HG02642 (cell line): Measurements from ENCODE around the gene GSK3B.

Source experiments
- ATAC-seq: cut with Tn5 transposase; IDR thresholded peaks from one replicate; pipeline ENCODE4 v1.9.1; 2021; ENCODE audit warnings: mild to moderate bottlenecking; ENCODE audit not compliant: unreplicated experiment, poor library complexity

Gene GSK3B

DNA sequence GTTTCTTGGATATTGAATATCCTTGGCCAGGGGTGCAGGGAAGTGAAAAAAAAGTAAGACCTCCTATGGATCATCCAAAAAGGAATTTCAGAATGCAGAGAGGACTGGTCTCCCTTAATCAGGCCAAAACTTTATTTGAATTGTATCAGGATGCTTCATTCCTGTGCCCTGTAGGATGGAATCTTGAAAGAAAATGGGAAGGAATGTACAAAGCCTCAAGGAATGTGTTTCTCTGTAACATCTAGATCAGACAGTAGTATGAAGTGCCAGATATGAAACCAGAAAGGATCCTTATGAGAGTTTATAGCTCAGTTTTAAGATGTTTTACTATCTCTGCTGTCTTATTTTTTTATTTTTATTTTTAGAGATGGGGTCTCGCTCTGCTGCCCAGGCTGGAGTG is 6.5 kb upstream of the GSK3B start:
- ATAC-seq, result no peak

DNA sequence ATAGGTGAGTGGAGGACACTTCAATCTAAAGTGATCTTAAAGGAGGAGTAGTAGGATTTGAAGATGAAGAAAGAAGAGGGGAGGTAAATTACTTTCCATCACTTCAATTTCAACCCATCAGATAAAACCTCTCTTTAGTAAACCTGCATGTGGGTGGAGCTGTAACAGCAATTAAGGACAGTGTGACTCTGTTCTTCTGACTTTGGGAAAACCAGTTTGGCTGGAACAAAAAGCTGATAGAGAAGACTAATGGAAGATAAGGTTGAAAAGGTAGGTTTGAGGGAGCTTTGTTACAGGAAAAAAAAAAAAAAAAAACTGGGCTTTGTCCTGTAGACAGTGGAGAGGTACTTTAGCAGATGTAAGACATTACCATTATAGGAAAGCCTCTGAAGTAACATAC is 4.5 kb upstream of the GSK3B start:
- no peak for ATAC-seq

DNA sequence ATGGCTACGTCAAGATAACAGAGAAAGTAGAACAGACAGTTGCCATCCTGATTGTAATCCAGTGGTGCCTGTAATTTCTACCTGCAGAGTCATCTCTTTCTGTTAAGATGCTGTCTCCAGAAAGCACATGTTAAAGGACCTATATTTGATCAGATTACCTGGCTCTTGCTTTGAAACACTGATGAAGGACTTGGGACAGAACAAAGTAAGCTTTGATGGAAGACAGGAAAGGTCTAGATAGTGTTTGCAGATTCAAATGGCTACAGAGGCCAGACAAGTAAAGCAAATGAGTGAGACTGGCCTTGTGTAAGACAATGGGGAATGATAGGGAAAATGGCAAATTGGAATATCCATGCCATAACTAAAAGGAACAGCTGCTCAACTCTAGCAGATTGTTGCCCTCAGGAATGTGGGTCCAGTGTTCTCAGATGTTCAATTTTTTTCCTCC is 1.8 kb upstream of the GSK3B start:
- no peak for ATAC-seq

DNA sequence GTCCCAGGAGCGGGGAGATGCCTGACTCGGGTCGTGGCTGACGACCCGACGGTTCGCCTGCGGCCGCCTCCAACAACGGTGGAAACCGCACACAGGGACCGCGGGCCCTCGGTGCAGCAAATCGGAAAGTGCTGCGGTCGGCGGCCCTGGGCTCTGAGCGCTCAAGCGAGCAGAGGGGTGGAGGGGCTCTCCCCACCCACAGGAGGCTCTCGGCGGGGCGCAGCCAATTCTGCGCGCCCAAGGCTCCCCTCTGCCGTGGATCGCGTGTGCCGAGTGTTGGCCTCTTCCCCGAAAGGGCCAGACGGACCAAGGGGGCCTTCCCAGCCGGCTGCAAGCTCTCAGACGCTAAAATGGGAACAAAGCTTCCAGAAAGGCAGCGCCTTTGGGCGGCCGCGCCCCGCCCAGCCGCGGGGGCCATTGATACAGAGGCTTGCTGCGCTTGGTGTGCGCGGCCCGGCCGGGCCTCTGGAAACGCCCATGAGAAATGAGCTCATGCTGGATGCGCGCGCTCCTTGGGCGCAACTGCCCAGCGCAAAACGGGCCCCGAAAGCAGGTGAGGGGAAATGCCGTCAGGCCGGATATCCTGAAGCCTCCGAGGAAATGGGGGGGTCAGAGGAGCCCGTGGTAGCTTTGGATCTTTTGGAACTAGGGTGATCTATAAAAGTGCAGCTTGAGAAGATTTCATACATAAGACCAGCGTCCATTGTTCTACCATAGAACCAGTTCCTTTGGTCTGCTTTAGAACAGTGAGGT is 1.2 kb upstream of the GSK3B start:
- ATAC-seq, result peak; percentile 46

DNA sequence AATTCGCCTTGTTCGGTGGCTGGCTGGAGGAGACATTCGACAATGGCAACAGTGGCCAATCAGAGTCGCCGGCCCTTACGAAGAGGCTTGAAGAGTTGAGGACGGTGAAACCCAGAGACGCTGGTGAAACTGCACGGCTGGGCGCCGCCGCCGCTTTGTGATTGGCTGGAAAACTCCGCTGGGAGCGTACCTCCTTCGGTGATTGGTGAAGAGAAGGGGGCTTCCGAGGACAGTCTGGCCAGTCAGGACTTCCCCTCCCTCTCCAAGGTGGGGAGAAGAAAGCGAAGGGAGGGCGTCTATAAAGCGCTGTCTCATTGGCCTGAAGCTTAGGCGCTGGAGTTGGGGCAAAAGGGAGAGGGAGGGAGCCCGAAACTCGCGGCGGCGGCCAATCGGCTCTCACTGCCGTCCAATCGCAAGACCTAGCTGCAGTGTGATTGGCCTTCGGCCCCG is 554 bp upstream of the GSK3B start:
- ATAC-seq, result peak; percentile 73

DNA sequence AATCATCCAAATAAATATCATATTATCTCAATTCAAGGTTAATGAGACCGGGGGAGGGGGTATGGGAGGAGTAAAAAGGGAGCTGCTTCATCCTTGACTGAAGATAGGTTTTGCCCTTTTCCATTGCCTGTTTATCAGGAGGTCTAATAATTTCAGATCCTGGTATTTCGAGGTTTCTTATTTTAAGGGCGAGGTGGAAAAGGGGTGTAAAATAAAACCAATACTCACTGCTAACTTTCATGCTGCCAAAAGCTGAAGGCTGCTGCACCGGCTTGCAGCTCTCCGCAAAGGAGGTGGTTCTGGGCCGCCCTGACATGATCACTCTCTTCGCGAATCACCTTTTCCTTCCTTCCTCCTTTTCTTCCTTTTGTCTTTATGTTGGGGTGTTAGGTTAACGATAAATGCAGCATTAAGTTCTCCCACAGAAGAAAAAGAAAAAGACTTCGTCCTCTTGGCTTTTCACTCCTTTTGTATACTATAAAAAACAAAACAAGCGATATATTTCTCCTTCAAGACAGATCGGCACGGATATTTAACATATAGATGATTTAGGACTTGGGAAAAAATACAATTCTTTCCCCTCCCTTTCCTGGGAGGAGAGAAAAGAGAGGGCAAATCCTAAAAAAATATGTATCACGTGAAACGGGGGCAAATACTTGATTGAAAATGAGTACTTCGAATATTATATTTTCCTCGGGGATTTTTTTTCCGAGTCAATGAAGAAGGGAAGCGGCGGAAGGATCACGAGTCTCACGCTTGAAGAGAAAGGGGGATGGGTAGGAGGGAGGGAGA is 932 bp downstream of the GSK3B start:
- ATAC-seq, result no peak

DNA sequence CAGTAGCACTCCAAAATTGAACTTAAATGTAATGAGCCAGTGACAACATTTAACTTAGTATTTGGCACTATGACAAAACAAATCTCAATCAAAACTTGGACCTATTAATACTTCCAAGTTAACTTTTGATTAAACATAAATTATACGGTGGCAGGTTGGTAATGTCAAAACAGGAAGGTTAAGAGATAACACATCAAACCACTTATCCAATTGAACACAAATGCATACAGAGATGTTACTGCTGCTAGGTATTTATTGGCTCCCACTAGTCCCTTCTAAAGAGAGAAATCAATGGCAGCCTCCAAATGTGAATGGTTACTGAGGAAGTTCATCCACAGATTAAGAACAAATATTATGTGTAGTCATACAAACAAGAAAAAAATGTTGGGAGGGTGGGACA is 1.8 kb downstream of the GSK3B start:
- no peak for ATAC-seq

DNA sequence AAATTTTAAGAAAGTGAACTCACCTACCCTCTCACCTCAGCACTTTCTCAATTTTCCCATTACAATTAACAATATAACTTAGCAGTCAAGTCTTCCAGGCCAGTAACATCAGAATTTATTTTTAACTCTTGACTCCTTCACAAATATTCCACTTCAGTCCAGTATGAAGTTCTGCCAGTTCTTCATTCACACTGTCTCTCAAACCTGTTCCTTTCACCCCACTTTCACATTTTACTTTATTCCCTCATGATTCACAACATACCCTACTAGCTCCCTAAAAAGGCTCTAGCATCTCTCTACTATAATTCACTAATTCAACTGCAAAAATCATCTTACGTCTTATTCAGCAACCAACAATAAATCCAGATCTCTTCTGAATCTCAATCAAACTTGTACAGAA is 3.8 kb downstream of the GSK3B start:
- ATAC-seq, result no peak

DNA sequence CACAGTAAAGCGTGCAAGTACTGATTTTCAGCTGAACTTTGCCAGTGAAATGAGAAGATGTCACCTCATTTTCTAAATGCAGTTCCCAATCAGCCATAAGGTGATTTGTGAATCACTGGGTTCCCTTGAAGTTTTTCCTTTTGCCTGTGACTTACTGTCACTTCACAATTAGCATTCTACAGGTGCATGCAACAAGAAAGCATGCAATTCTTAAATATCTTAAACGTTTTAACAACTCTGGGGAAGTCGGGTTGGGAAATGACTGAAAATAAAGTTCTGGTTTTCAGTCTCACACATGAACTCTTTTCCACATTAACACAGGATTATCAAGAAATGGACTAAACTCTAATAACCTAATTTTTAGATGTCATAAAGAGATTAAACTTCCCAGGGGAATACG is 5.2 kb downstream of the GSK3B start:
- ATAC-seq, result no peak

DNA sequence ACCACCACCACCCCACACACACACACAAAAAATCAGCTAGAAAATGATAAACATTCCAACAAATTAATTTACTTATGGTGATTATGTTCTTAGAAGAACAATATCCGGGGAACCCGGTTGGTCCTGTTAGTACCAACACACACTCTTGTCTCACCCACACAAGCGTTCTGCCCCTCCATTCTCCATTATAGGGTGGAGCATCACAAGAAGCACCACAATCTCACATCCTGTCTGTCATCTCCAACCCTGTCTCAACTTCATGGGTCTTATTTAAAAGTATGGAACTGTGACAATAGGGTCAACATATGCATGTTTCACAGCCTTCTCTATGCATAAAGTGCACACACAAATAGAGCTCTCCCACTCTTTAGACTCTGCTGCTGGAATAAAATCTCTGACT is 5.6 kb downstream of the GSK3B start:
- no peak for ATAC-seq

DNA sequence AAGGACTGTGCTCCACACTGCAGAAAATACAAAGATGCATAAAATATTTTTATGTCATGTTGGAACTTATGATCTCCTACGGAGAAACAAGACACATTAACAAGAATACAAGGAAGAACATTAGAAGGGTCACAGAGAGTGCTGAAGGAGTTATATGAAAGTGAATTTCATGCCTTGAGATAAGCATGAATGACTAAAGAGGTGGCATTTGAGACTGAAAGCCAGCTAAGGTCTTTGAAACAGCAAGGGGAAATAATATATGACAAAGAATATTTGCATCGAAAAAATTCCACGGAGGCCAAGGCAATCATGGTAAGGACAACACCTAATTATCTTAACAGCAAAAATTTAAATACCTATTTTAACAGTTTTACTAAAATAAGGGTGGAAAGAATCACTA is 12.5 kb downstream of the GSK3B start:
- ATAC-seq, result peak; percentile 72

DNA sequence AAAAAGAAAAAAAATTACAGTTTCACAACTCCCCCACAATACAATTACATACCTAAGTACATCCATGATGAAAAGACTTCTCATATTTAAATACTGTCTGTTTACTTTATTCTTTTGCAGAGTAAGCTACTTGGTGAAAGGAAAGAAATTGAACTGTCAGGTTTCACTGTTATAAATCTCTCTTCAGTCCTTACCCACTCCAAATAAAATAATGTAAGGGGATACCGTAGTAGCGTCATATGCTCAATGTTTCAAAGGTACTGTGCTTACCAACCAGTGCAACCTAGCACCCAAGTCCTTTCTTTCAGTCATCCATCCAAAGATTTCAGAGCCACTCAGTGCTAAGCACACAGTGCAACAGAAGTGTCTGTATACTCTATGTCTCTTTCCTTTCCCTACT is 13.4 kb downstream of the GSK3B start:
- ATAC-seq, result no peak

DNA sequence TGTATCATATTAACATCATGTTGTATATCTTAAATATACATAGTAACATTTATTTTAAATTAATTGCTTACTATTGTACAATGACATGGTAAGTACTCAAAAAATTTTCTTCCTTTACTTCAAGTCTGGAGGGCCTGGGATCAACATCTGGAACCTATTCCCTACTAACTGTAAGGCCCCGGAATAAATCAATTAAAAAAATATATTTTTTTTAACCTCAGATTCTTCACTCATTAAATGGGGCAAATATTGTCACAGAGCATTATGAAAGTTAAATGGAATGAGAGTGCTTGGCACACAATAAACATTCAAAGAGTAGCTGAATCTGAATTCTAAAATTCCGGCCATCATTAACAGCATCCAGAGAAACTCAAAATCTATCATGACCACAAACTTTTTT is 16.5 kb downstream of the GSK3B start:
- no peak for ATAC-seq

DNA sequence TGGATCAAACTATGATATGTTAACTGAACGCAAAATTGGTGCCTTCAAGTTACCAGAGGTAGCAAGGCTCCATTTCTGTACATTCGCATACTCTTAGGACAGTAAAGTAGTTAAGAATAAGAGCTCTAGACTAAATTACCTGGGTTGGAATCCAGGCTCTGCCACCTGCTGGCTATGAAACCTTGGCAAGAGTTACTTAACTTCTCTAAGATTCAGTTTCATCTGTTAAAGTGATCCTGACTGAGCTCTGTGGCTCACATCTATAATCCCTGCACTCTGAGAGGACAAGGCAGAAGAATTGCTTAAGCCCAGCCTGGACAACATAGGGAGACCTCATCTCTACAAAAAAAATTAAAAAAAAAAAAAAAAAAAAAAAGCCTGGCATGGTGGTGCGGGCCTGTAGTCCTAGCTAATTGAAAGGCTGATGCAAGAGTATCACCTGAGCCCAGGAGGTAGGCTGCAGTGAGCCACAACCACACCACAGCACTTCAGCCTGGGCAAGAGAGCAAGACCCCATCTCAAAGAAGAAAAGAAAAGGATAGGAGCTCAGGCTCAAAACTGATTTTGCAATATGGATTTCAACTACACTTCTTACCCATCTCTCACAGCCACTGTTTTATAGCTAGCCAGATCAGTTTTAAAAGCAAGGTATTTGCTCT is 21.3 kb downstream of the GSK3B start:
- ATAC-seq, result no peak

DNA sequence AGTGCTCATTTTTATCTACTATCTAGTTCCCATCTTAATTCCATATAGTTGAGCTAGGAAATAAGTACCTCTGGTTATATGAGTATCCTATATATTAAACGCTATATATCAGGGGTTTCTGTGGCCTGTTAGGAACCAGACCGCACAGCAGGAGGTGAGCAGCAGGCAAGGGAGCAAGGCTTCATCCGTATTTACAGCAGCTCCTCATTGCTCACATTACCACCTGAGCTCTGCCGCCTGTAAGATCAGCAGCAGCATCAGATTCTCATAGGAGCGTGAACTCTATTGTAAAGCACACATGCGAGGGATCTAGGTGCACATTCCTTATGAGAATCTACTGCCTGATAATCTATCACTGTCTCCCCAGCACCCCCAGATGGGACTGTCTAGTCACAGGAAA is 23.0 kb downstream of the GSK3B start:
- no peak for ATAC-seq

DNA sequence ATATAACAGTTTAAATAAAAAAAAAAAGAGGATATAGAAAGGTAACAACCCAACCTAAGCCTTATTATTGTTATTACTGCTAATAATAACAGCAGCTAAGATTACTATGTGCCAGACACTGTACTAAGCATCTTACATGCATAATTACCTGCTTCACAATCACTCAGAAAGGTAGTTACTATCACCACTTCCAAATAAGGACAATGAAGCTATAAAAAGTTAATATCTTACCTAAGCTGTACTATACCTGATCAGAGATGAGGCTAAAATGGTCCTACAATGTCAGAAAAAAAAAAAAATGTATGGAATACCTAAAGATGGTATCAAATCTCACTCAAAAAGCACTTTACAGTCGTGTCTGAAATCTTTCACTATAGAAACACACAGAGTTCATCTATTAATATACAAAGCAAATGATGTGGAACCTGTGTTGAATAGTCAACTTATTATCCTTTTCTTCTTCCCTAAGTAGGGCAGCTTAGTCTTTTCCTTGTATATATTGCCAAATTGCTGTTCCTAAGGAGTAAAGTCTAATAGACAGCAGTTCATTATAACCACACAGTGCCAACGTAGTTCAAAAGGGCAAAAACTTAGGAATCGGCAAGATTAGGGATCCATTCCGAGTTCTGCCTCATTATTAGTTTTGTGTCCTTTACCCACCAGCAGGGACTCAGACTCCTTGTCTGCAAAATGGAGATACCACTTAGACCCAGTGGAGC is 23.8 kb downstream of the GSK3B start:
- no peak for ATAC-seq

DNA sequence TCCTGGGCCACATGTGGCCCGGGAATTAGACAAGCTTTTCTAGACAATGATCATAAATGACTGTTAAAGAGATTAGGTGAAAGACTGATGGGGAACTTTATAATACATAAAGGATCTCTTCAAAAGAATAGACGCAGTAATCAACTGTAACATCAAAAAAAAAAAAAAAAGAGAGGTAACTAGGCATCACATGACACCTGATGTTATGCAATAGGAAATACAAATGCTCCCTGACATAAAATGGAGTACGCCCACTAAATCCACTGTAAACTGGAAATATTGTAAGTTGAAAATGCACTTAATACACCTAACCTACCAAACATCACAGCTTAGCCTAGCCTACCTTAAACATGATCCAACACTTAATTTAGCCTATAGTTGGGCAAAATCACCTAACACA is 27.2 kb downstream of the GSK3B start:
- no peak for ATAC-seq

DNA sequence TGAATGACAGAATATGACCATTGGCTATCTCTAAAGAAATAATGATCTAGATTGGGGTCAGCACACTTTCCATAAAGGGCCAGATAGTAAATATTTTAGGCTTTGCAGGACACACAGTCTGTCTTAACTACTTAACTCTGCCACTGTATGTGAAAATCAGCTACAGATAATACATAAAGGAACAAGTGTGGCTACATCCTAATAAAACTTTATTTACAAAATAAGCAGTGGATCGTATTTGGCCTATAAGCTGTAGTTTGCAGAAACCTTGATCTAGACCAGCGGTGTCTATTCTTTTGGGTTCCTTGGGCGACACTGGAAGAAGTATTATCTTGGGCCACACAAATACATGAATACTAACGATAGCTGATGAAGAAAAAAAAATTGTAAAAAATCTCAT is 27.6 kb downstream of the GSK3B start:
- ATAC-seq, result no peak

DNA sequence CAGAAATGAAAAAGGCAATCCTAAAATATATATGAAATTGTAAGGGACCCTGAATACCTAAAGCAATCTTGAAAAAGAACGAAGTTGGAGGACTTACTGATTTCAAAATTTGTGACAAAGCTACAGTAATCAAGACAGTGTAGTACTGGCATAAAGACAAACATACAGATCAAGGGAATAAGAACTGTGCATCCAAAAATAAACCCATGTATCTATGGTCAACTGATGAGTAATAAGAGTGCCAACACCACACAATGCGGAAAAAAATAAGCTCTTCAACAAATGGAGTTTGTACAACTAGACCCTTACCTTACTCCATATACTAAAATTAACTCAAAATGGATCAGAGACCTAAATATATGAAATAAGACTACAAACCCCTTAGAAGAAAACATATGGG is 29.6 kb downstream of the GSK3B start:
- ATAC-seq, result no peak

DNA sequence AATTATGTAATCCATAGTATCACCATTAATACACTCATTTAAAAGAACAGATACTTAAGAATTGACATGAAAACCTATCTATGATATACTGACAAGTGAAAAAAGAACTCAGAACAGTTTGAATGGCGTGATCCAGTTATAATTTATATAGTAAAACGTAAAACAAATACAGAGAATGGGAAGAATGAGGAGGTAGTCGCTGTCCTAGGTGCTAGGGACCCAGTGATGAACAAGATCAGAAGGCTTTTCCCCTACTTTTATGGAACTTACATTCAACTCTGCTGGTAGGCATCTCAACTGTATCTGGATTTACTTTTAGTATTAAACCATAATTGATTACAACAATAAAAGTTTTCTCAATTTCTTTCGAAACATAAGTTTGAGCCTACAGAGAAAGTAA is 31.8 kb downstream of the GSK3B start:
- no peak for ATAC-seq
